Aorta (tissue), 5 donors: ENCODE results near the gene CCDC136. TPM values are rescaled to one million over a fixed set of nuclear protein-coding genes. Genes with fewer than 3 reads are reported as not detected.
A peak's percentile ranks its signal among the peaks of the same experiment; 100 is the strongest.

Source experiments
- ATAC-seq: fragments of 200-7000 bp; cut with Tn5 transposase; one replicate; pipeline ENCODE4 v1.9.1; 2022; ENCODE audit warnings: moderate library complexity; ENCODE audit not compliant: low FRiP score
- DNase-seq, 2 donors: peaks; one replicate each; pipeline ENCODE4 v3.0.0-alpha.2; 2020
- H3K27ac ChIP-seq, 2 donors: one replicate each; pipeline ENCODE4 v1.5.1; 2013; ENCODE audit warnings: low read length in 2 of 2, mild to moderate bottlenecking in 2 of 2, moderate library complexity in 2 of 2, control low read depth in 1 of 2, inconsistent platforms in 1 of 2, low read depth in 1 of 2
- H3K27me3 ChIP-seq, 2 donors: one replicate each; pipeline ENCODE4 v1.6.1; 2013; ENCODE audit warnings: control low read depth in 1 of 2, low read length in 1 of 2, mild to moderate bottlenecking in 1 of 2, moderate library complexity in 1 of 2; ENCODE audit not compliant: insufficient read depth in 2 of 2, control insufficient read depth in 1 of 2
- H3K36me3 ChIP-seq, 2 donors: one replicate each; pipeline ENCODE4 v1.6.1; 2013; ENCODE audit warnings: control low read depth in 1 of 2, low read length in 1 of 2, mild to moderate bottlenecking in 1 of 2; ENCODE audit not compliant: insufficient read depth in 2 of 2, control insufficient read depth in 1 of 2
- H3K4me1 ChIP-seq, 2 donors: one replicate each; pipeline ENCODE4 v1.6.1; 2013; ENCODE audit warnings: low read length in 2 of 2, control low read depth in 1 of 2, mild to moderate bottlenecking in 1 of 2, moderate library complexity in 1 of 2; ENCODE audit not compliant: insufficient read depth in 2 of 2, control insufficient read depth in 1 of 2
- H3K4me3 ChIP-seq, 2 donors: one replicate each; pipeline ENCODE4 v1.5.1; 2013; ENCODE audit warnings: low read length in 2 of 2, control low read depth in 1 of 2, mild to moderate bottlenecking in 1 of 2
- H3K9me3 ChIP-seq: one replicate; pipeline ENCODE4 v1.6.1; 2013; ENCODE audit warnings: mild to moderate bottlenecking, low read length; ENCODE audit not compliant: control insufficient read depth
- WGBS, 2 donors: extraction: QIAGEN DNeasy Blood & Tissue Kit; methylation state at CpG; one replicate each; pipeline ENCODE4 v1.1.7; 2013; 5-methylcytosine and 5-hydroxymethylcytosine counted together
- intact Hi-C, 2 donors: fragments of 100-400 bp; cut with DNase I; formaldehyde crosslinking; loops; one replicate each; pipeline versions ENCODE4 v1.14.2 to v1.15.0; 2022
- polyA plus RNA-seq, 2 donors: library from polyadenylated mRNA; stranded (reverse); fragments of 200-250 nt; gene quantifications; one replicate each; pipeline ENCODE4 v1.2.3, GENCODE V29; 2013
- total RNA-seq, 2 donors: library from RNA; stranded (reverse); fragmentation: NEBNext Ultra II Directional; extraction: Animal tissue kit (Norgen Biotek cat#: 25700); gene quantifications; one replicate each; pipeline ENCODE4 v1.2.1, GENCODE V29; 2021
- donor health status: healthy with polysubstance abuse.
- donor health status: Bipolar disorder and iron deficiency.
- donor health status: DM: no; HTN: no; CAD: no.
- donor health status: DM: no; HTN: no; CAD: no.
- donor health status: DM: yes; HTN: yes; CAD: no.

CCDC136 gene
- total and polyA plus RNA-seq, 4 donors, result 7.5 to 29.5 (median 13.6) TPM

- no peaks in the 10 kb centered on the region for H3K36me3 ChIP-seq
- WGBS, 2 donors, result 0 to 1% methylated on average over 65 of the region's 65 CpGs
- no peaks in the 10 kb centered on the region for H3K9me3 ChIP-seq
- no peak within 1 kb of the TSS for H3K27ac ChIP-seq
- H3K4me3 ChIP-seq, result peak within 1 kb of the TSS; percentile 27 to 71
- H3K4me1 ChIP-seq, result no peaks in the 10 kb centered on the region
- intact Hi-C loops, result loop anchor here in 1 of 2 donors (2.0 to 10.0 kb wide), 2 partner anchors 72 to 128 kb away; partner anchors contain the start of genes CALU and CCDC136
- peak; percentile 95 for ATAC-seq
- H3K27me3 ChIP-seq, result no peaks in the 10 kb centered on the region
- peak; percentile 98 to 100 for DNase-seq
Observed at GRCh38 chr7:128862571-128863432, 71.0 kb downstream of the CCDC136 start, which contains the start of gene ATP6V1F. Gene ATP6V1F, plus strand, starts transcription at chr7:128862856. Its CDS starts 49 bp downstream, at chr7:128862905.

- intact Hi-C loops, result loop anchor here in 1 of 2 donors (2.0 to 10.0 kb wide), 2 partner anchors 73 to 129 kb away; partner anchors contain the start of genes CALU and CCDC136
- no peaks in the 10 kb centered on the region for H3K36me3 ChIP-seq
- no peak overlapping the region for H3K27ac ChIP-seq
- no peaks in the 10 kb centered on the region for H3K9me3 ChIP-seq
- peak overlapping the region; percentile 27 to 71 for H3K4me3 ChIP-seq
- 0% methylated on average over 6 of the region's 6 CpGs for WGBS, 2 donors
- DNase-seq (no peak), ATAC-seq (no peak)
- no peaks in the 10 kb centered on the region for H3K27me3 ChIP-seq
- H3K4me1 ChIP-seq, result no peaks in the 10 kb centered on the region
Observed at GRCh38 chr7:128863433-128863989, 71.7 kb downstream of the CCDC136 start.

- H3K27me3 ChIP-seq, result no peaks in the 10 kb centered on the region
- no peaks in the 10 kb centered on the region for H3K9me3 ChIP-seq
- H3K4me3 ChIP-seq, result no peak overlapping the region
- intact Hi-C loops, result loop anchor here in 1 of 2 donors (10.0 kb wide), 1 partner anchor 131 kb away; the partner anchor contains the start of gene CALU
- DNase-seq, result no peak
- no peaks in the 10 kb centered on the region for H3K4me1 ChIP-seq
- no peak overlapping the region for H3K27ac ChIP-seq
- ATAC-seq, result no peak
- no peaks in the 10 kb centered on the region for H3K36me3 ChIP-seq
- WGBS, 2 donors, result 96% methylated on average over 12 of the region's 12 CpGs
Observed at GRCh38 chr7:128865303-128865702, 73.5 kb downstream of the CCDC136 start.

- intact Hi-C loops, result loop anchor here in 1 of 2 donors (10.0 kb wide), 1 partner anchor 131 kb away; the partner anchor contains the start of gene CALU
- Histone ChIP-seq H3K27ac (no peak overlapping the region), H3K4me3 (no peak overlapping the region), H3K36me3 (no peaks in the 10 kb centered on the region), H3K4me1 (no peaks in the 10 kb centered on the region), H3K27me3 (no peaks in the 10 kb centered on the region), H3K9me3 (no peaks in the 10 kb centered on the region)
- WGBS, 2 donors, result 93% methylated on average over 27 of the region's 27 CpGs
- ATAC-seq (no peak), DNase-seq (peak in 1 of 2 donors; percentile 38)
Observed at GRCh38 chr7:128865996-128866877, 74.5 kb downstream of the CCDC136 start.

- WGBS, 2 donors, result 89 to 94% methylated on average over 4 of the region's 4 CpGs
- intact Hi-C loops, result loop anchor here in 1 of 2 donors (10.0 kb wide), 1 partner anchor 132 kb away; the partner anchor contains the start of gene CALU
Observed at GRCh38 chr7:128867241-128867640, 75.5 kb downstream of the CCDC136 start.

GRCh38 chr7:128867842-128868623 lies 76.3 kb downstream of the CCDC136 start:
- Histone ChIP-seq H3K27me3 (no peaks in the 10 kb centered on the region), H3K9me3 (no peaks in the 10 kb centered on the region), H3K27ac (no peak overlapping the region), H3K36me3 (no peaks in the 10 kb centered on the region), H3K4me1 (no peaks in the 10 kb centered on the region), H3K4me3 (no peak overlapping the region)
- 85% methylated on average over 11 of the region's 11 CpGs for WGBS, 2 donors
- ATAC-seq, result no peak
- no peak for DNase-seq
- intact Hi-C loops, result loop anchor here in 1 of 2 donors (10.0 kb wide), 1 partner anchor 133 kb away; the partner anchor contains the start of gene CALU

More at GRCh38 chr7:128867241-128867640, 75.5 kb downstream of the CCDC136 start:
- Histone ChIP-seq H3K4me1 (no peaks in the 10 kb centered on the region), H3K27ac (no peak overlapping the region), H3K9me3 (no peaks in the 10 kb centered on the region), H3K4me3 (no peak overlapping the region), H3K36me3 (no peaks in the 10 kb centered on the region), H3K27me3 (no peaks in the 10 kb centered on the region)
- ATAC-seq, result no peak
- DNase-seq, result no peak

GRCh38 chr7:128868624-128869137 lies 76.9 kb downstream of the CCDC136 start:
- no peak overlapping the region for H3K27ac ChIP-seq
- ATAC-seq (no peak), DNase-seq (no peak)
- H3K36me3 ChIP-seq, result no peaks in the 10 kb centered on the region
- no peaks in the 10 kb centered on the region for H3K27me3 ChIP-seq
- intact Hi-C loops, result loop anchor here in 1 of 2 donors (10.0 kb wide), 1 partner anchor 134 kb away; the partner anchor contains the start of gene CALU
- WGBS, 2 donors, result 62 to 66% methylated on average over 12 to 13 of the region's 13 CpGs
- no peaks in the 10 kb centered on the region for H3K9me3 ChIP-seq
- H3K4me3 ChIP-seq, result no peak overlapping the region
- no peaks in the 10 kb centered on the region for H3K4me1 ChIP-seq
